ENCODE measurements around the gene COL4A1. TPM values are rescaled to one million over a fixed set of nuclear protein-coding genes. Genes with fewer than 3 reads are reported as not detected.

The COL4A1 gene
- polyA plus RNA-seq, 2 of the 4 experiments (the other 2 are of a cell fraction), result 23.8 to 71.3 TPM

DNA sequence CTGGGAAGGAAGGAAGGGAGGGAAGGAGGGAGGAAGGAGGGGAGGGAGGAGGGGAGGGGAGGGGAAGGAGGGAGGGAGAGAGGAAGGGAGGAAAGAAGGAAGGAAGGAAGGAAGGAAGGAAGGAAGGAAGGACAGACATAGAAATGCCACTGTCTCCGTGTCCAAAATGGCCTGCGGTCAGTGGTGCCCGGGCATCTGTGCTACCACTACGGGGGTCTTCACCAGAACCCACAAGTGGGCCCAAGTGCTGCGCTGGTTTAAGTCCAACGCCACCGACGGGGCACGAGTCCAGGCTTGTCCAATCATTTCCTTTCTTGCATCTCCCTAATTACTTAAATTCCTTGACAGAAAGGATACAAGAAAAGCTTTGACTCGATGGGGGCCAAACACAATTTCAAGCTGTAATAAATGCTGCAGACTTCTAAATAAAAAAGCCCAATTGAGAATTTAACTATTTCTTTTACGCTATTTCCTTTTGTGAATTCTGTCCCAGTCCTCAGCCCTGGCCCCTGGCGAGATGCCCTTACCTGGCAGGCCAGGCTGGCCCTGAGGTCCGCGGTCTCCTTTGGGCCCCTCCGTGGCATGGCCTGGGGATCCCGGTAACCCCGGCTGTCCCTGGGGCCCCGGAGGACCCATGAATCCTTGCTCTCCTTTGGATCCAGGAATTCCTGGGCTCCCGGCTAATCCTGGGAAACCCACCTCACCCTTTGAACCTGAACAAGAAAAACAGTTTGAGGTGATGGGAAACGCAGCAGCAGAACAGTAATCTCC is 136.8 kb downstream of the COL4A1 start:
- ChIA-PET CTCF (no interaction called here), POLR2A (no interaction called here)
- Histone ChIP-seq H3K4me2 (no peak overlapping the region), H3K4me3 (no peak overlapping the region), H3K4me1 (no peaks in the 10 kb centered on the region), H3K9me3 (no peaks in the 10 kb centered on the region), H3K27ac (no peak overlapping the region)
- WGBS (ENCODE audit: missing lambda C conversion rate), result 92% methylated on average over 20 of the region's 20 CpGs
- FAIRE-seq (no peak), ATAC-seq (no peak), DNase-seq (ENCODE audit: low read depth in 1 of 2, low spot score in 1 of 2) (no peak)
- TF ChIP-seq ZC3H11A (IDR thresholded peaks at IDR 0.05) (no peak), NFE2L2 (conservative IDR thresholded peaks at IDR 0.05; ENCODE audit: low read length) (no peak), HEYL (CRISPR knock-in tag; IDR thresholded peaks at IDR 0.05) (no peak), ESRRA (IDR thresholded peaks at IDR 0.05; ENCODE audit: borderline replicate concordance, low read length) (no peak), POLR2A (IDR thresholded peaks at IDR 0.05; ENCODE audit: low read length) (no peak), PHF8 (IDR thresholded peaks at IDR 0.05; ENCODE audit: borderline replicate concordance, low read depth) (no peak)

DNA sequence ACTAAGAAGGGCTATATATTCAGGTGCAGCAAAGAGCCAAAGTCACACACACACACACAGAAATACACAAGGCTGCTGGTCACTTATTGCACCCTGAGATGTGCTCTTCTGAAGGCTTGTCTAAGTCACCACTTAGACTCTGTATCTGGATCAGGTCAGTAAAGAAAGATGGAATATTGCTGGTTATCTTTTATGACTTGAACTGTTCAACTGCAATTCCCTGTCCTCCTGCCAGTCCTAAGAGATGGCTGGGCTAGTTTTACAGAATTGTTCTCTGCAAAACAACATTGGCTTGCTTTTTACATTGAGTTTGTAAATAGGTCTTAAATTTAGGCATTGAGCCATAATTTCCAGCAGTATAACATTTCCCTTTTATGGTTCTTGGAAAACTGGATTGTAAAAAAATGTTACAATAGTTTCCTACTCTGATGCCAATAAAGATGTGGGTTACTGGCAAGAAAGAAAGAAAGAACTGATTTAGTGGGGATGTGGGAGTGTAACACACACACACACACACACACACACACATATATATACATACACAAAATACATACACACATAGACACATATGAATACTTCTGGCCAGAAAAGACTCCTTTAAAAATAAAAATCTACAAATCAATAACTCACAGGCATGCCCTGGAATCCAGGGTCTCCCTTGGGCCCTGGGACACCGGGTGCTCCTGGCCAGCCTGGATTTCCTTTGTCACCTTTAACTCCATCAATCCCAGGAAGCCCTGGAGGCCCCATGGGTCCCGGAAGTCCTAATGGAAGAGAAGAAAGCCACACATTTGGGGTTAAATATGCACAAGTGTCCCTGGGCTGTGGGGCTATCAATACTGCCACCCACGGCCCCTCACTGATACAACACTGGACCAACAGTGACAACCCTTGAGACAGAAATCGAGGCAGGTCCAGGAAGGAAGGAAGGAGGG is 137.7 kb downstream of the COL4A1 start:
- H3K4me2 ChIP-seq, result no peak overlapping the region
- H3K4me1 ChIP-seq, result no peaks in the 10 kb centered on the region
- WGBS (ENCODE audit: missing lambda C conversion rate), result 58% methylated on average over 3 of the region's 4 CpGs
- TF ChIP-seq, protein P1, sequence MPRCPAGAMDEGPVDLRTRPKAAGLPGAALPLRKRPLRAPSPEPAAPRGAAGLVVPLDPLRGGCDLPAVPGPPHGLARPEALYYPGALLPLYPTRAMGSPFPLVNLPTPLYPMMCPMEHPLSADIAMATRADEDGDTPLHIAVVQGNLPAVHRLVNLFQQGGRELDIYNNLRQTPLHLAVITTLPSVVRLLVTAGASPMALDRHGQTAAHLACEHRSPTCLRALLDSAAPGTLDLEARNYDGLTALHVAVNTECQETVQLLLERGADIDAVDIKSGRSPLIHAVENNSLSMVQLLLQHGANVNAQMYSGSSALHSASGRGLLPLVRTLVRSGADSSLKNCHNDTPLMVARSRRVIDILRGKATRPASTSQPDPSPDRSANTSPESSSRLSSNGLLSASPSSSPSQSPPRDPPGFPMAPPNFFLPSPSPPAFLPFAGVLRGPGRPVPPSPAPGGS (IDR thresholded peaks at IDR 0.05), result no peak
- TF ChIP-seq JUN (IDR thresholded peaks at IDR 0.05) (no peak), NR3C1 (IDR thresholded peaks at IDR 0.05) (no peak), CHD4 (IDR thresholded peaks at IDR 0.05; ENCODE audit: borderline replicate concordance) (no peak), HOXB5 (CRISPR knock-in tag; IDR thresholded peaks at IDR 0.05) (no peak), ELK1 (IDR thresholded peaks at IDR 0.05; ENCODE audit: low read depth, low read length) (no peak), REST (IDR thresholded peaks at IDR 0.05) (no peak), HDAC2 (IDR thresholded peaks at IDR 0.05) (no peak), POLR2AphosphoS2 (conservative IDR thresholded peaks at IDR 0.05; ENCODE audit: low read length) (no peak), E2F6 (IDR thresholded peaks at IDR 0.05; ENCODE audit: borderline replicate concordance, low read depth) (no peak), KDM5A (IDR thresholded peaks at IDR 0.05) (no peak), CEBPB (IDR thresholded peaks at IDR 0.05) (no peak), EP300 (IDR thresholded peaks at IDR 0.05) (no peak), KDM1A (IDR thresholded peaks at IDR 0.05; ENCODE audit: low read depth) (no peak), ZC3H11A (IDR thresholded peaks at IDR 0.05) (no peak), NPAS2 (CRISPR knock-in tag; IDR thresholded peaks at IDR 0.05; ENCODE audit: borderline replicate concordance) (no peak)
- TF ChIP-seq, protein P2, sequence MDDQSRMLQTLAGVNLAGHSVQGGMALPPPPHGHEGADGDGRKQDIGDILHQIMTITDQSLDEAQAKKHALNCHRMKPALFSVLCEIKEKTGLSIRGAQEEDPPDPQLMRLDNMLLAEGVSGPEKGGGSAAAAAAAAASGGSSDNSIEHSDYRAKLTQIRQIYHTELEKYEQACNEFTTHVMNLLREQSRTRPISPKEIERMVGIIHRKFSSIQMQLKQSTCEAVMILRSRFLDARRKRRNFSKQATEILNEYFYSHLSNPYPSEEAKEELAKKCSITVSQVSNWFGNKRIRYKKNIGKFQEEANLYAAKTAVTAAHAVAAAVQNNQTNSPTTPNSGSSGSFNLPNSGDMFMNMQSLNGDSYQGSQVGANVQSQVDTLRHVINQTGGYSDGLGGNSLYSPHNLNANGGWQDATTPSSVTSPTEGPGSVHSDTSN (IDR thresholded peaks at IDR 0.05), result no peak
- TF ChIP-seq, protein P3, sequence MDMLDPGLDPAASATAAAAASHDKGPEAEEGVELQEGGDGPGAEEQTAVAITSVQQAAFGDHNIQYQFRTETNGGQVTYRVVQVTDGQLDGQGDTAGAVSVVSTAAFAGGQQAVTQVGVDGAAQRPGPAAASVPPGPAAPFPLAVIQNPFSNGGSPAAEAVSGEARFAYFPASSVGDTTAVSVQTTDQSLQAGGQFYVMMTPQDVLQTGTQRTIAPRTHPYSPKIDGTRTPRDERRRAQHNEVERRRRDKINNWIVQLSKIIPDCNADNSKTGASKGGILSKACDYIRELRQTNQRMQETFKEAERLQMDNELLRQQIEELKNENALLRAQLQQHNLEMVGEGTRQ (IDR thresholded peaks at IDR 0.05), result no peak
- CTCF ChIA-PET, result no interaction called here
- POLR2A ChIA-PET, result no interaction called here
- FAIRE-seq, result no peak
- no peak for ATAC-seq
- DNase-seq (ENCODE audit: low read depth in 1 of 2, low spot score in 1 of 2), result no peak
- H3K9me3 ChIP-seq, result no peaks in the 10 kb centered on the region
- H3K27ac ChIP-seq, result no peak overlapping the region
- H3K4me3 ChIP-seq, result no peak overlapping the region

Data from A549 (cell line).